ENCODE measurements around the gene NOTCH1. TPM values are rescaled to one million over a fixed set of nuclear protein-coding genes. Genes with fewer than 3 reads are reported as not detected.
A peak's percentile ranks its signal among the peaks of the same experiment; 100 is the strongest.

The NOTCH1 gene
- total RNA-seq: 10 to 100 TPM; 70.0 to 79.4 TPM

GRCh38 chr9:136545965-136546696, at the start of gene NOTCH1:
TSS of gene NOTCH1 (minus strand) at chr9:136546048. CDS start at chr9:136545786, 262 bp downstream.
- intact Hi-C loops (cut with DNase I, micrococcal nuclease): loop anchor here (1.0 to 5.0 kb wide), 17 partner anchors 13 to 916 kb away; partner anchors contain the start of genes SEC16A (in 2 of the 2), CAMSAP1 (in 1 of the 2), DNLZ (in 1 of the 2) and ENTR1 (in 1 of the 2)
- peaks cover 34% of the 10 kb centered on the region for H3K4me1 Mint-ChIP-seq
- peak within 1 kb of the TSS; percentile 88 for H3K27ac Mint-ChIP-seq
- no peaks in the 10 kb centered on the region for H3K9me3 Mint-ChIP-seq (ENCODE audit: low read depth)
- peak; percentile 95 for DNase-seq
- H3K36me3 Mint-ChIP-seq (ENCODE audit: low read depth): peaks cover 16% of the 10 kb centered on the region
- ChIA-PET POLR2A (interaction anchor here (0.6 kb wide), 1 partner anchor 12 kb away, joined by 3 read pairs; no protein-coding TSS in a partner anchor), CTCF (no interaction called here)
- H3K27me3 Mint-ChIP-seq: no peaks in the 10 kb centered on the region
- ATAC-seq: peak; percentile 75
- peak within 1 kb of the TSS; percentile 92 for H3K4me3 Mint-ChIP-seq

- Mint-ChIP-seq H3K27me3 (no peaks in the 10 kb centered on the region), H3K4me3 (no peak overlapping the region), H3K4me1 (no peaks in the 10 kb centered on the region), H3K27ac (no peak overlapping the region), H3K36me3 (ENCODE audit: low read depth) (no peaks in the 10 kb centered on the region), H3K9me3 (ENCODE audit: low read depth) (no peaks in the 10 kb centered on the region)
- ChIA-PET POLR2A (no interaction called here), CTCF (no interaction called here)
- ATAC-seq (no peak), DNase-seq (no peak)
- intact Hi-C loops (cut with DNase I, micrococcal nuclease): no loop called here
Measured at GRCh38 chr9:136594492-136594891, 48.6 kb upstream of the NOTCH1 start.

DNA sequence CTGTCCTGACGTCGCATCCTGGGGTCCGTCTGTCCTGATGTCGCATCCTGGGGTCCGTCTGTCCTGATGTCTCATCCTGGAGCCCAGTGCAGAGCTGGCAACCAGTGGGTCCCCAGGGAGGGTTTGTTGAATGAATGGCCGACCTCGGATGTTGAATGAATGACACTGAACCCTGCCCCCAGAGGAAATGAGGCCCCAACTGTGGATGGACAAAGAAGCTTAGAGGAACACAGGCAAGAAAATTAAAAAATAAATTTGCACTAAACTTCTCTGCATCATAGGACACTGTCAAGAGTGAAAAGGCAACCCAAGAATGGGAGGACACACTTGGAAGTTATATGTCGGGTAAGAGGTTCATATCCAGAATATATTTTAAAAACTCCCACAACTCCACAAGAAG, 47.7 kb upstream of the NOTCH1 start:
- no peak overlapping the region for H3K4me3 Mint-ChIP-seq
- ATAC-seq (no peak), DNase-seq (no peak)
- no peaks in the 10 kb centered on the region for H3K36me3 Mint-ChIP-seq (ENCODE audit: low read depth)
- H3K27ac Mint-ChIP-seq: no peak overlapping the region
- POLR2A ChIA-PET: no interaction called here
- H3K9me3 Mint-ChIP-seq (ENCODE audit: low read depth): no peaks in the 10 kb centered on the region
- CTCF ChIA-PET: no interaction called here
- peaks cover 6% of the 10 kb centered on the region for H3K4me1 Mint-ChIP-seq
- no peaks in the 10 kb centered on the region for H3K27me3 Mint-ChIP-seq
- intact Hi-C loops (cut with DNase I, micrococcal nuclease): no loop called here

GRCh38 chr9:136592666-136593065, 46.8 kb upstream of the NOTCH1 start:
- POLR2A ChIA-PET: interaction anchor here (0.5 kb wide), 1 partner anchor 1117 kb away, joined by 3 read pairs; no protein-coding TSS in a partner anchor
- no peaks in the 10 kb centered on the region for H3K36me3 Mint-ChIP-seq (ENCODE audit: low read depth)
- H3K27me3 Mint-ChIP-seq: no peaks in the 10 kb centered on the region
- CTCF ChIA-PET: no interaction called here
- no peak overlapping the region for H3K27ac Mint-ChIP-seq
- H3K4me3 Mint-ChIP-seq: no peak overlapping the region
- H3K9me3 Mint-ChIP-seq (ENCODE audit: low read depth): no peaks in the 10 kb centered on the region
- H3K4me1 Mint-ChIP-seq: peaks cover 12% of the 10 kb centered on the region
- no peak for ATAC-seq
- DNase-seq: no peak
- intact Hi-C loops (cut with DNase I, micrococcal nuclease): no loop called here

DNA sequence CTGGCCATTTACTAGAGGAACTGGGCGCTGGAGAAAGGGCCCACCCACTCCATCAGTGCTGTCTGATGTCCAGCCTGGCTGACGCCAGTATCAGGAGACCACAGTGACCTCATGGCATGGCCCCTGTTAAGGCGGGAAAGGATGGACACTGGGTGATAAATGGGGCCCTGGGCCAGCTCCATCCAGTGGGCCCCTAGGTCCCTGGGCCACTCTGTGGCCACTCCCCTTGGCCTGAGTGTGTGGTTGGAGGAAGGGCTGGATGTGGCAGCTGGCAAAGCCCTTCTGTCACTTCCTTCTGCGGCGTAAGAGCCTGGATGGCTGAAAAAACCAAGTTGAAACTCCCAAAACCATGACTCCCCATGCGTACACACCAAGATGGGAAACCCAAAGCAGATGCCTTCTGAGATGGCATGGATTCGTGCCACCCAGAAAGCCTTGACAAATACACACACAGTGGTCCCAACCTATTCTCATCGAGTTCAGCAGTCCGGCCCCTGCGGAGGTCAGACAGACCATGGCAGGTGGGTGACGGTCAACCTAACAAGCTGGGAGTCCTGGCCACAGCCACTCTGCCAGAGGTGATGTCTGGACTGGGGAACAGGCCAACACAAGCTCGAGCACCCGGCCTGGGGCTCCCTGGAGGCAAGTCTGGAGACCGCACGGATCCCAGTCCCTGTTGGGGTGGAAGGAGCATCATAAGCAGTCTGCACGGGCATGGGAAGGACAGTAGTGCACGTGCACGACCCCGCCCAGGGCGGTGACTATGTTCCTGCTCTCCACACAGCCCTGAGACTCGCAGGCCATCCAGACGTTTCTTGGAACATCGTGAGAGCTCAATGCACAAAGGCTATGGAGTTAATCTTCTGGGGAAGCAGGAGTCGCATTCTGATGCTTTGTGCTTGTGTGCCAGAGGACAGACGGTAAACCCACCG, 45.2 kb upstream of the NOTCH1 start:
- H3K4me1 Mint-ChIP-seq: peaks cover 12% of the 10 kb centered on the region
- no peak overlapping the region for H3K4me3 Mint-ChIP-seq
- intact Hi-C loops (cut with DNase I, micrococcal nuclease): no loop called here
- no peaks in the 10 kb centered on the region for H3K27me3 Mint-ChIP-seq
- H3K27ac Mint-ChIP-seq: no peak overlapping the region
- no peak for ATAC-seq
- DNase-seq: no peak
- ChIA-PET POLR2A (no interaction called here), CTCF (no interaction called here)
- no peaks in the 10 kb centered on the region for H3K36me3 Mint-ChIP-seq (ENCODE audit: low read depth)
- no peaks in the 10 kb centered on the region for H3K9me3 Mint-ChIP-seq (ENCODE audit: low read depth)

GRCh38 chr9:136589766-136590763, 44.2 kb upstream of the NOTCH1 start:
- CTCF ChIA-PET: no interaction called here
- H3K9me3 Mint-ChIP-seq (ENCODE audit: low read depth): no peaks in the 10 kb centered on the region
- H3K4me1 Mint-ChIP-seq: peaks cover 12% of the 10 kb centered on the region
- intact Hi-C loops (cut with DNase I, micrococcal nuclease): no loop called here
- no peak overlapping the region for H3K27ac Mint-ChIP-seq
- H3K4me3 Mint-ChIP-seq: no peak overlapping the region
- POLR2A ChIA-PET: no interaction called here
- H3K36me3 Mint-ChIP-seq (ENCODE audit: low read depth): no peaks in the 10 kb centered on the region
- no peak for ATAC-seq
- H3K27me3 Mint-ChIP-seq: no peaks in the 10 kb centered on the region
- DNase-seq: no peak

DNA sequence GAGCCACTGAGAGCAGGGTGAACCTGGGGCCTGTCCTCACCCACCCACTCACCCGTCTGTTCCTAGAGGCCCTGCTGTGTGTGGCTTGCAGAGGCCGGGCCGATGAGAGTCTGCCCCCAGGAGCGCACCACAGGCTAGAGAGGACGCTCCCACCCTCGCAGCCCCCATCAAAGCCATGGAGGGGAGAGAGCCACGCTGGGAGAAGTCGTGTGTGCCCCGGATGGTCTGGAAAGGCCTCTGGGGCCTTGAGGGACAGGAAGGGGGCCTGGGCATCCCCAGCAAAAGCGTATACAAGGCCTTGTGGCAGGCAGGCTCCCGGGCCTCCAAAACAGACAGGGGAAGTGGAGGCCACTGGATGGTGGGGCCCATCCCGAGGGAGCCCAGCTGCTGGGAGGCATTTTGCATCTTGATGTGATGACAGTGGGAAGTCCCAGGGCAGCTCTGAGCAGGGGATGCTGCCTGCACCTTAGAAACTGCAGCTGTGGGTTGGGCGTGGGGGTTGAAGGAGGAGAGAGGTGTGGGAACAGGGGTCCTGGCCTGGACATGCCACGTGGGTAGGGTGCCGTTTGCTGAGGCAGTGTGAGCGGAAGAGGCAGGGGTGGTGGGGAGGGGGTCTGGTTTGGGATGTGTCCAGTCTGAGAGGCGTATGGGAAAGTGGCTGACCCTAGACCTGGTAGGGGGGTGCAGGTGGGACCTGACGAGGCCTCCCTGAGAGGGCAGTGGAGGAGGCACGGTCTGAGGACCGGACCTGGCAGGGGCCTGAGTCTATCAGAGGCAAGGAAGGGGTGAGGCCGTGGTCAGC, 43.0 kb upstream of the NOTCH1 start:
- CTCF ChIA-PET: no interaction called here
- peak overlapping the region; percentile 60 for H3K27ac Mint-ChIP-seq
- H3K36me3 Mint-ChIP-seq (ENCODE audit: low read depth): no peaks in the 10 kb centered on the region
- POLR2A ChIA-PET: no interaction called here
- H3K9me3 Mint-ChIP-seq (ENCODE audit: low read depth): no peaks in the 10 kb centered on the region
- no peaks in the 10 kb centered on the region for H3K27me3 Mint-ChIP-seq
- DNase-seq (peak; percentile 33), ATAC-seq (peak; percentile 82)
- no peak overlapping the region for H3K4me3 Mint-ChIP-seq
- intact Hi-C loops (cut with DNase I, micrococcal nuclease): no loop called here
- peaks cover 12% of the 10 kb centered on the region for H3K4me1 Mint-ChIP-seq

GRCh38 chr9:136587944-136588662, 42.3 kb upstream of the NOTCH1 start:
- peak overlapping the region; percentile 60 for H3K27ac Mint-ChIP-seq
- H3K4me1 Mint-ChIP-seq: peaks cover 12% of the 10 kb centered on the region
- no peaks in the 10 kb centered on the region for H3K27me3 Mint-ChIP-seq
- H3K4me3 Mint-ChIP-seq: no peak overlapping the region
- H3K9me3 Mint-ChIP-seq (ENCODE audit: low read depth): no peaks in the 10 kb centered on the region
- POLR2A ChIA-PET: no interaction called here
- intact Hi-C loops (cut with DNase I, micrococcal nuclease): no loop called here
- ATAC-seq: peak; percentile 10
- H3K36me3 Mint-ChIP-seq (ENCODE audit: low read depth): no peaks in the 10 kb centered on the region
- peak; percentile 32 for DNase-seq
- CTCF ChIA-PET: no interaction called here

- no peak for DNase-seq
- Mint-ChIP-seq H3K27me3 (no peaks in the 10 kb centered on the region), H3K27ac (no peak overlapping the region), H3K4me1 (peaks cover 12% of the 10 kb centered on the region), H3K9me3 (ENCODE audit: low read depth) (no peaks in the 10 kb centered on the region), H3K4me3 (no peak overlapping the region), H3K36me3 (ENCODE audit: low read depth) (no peaks in the 10 kb centered on the region)
- ATAC-seq: no peak
- intact Hi-C loops (cut with DNase I, micrococcal nuclease): no loop called here
- CTCF ChIA-PET: interaction anchor here (0.7 kb wide), 1 partner anchor 39 kb away, joined by 3 read pairs; no protein-coding TSS in a partner anchor
- POLR2A ChIA-PET: no interaction called here
Measured at GRCh38 chr9:136587145-136587943, 41.5 kb upstream of the NOTCH1 start.

Measured in activated CD4-positive, alpha-beta T cell treated with anti-CD3 and anti-CD28 coated beads for 36 hours (primary cell).